ENCODE measurements around the gene ITGB8. TPM values are rescaled to one million over a fixed set of nuclear protein-coding genes. Genes with fewer than 3 reads are reported as not detected.

Gene ITGB8
- total and polyA plus RNA-seq, 9 donors = 4.4 to 11.8 (median 5.4) TPM

- no CpG with 5 or more reads among the region's 1 CpG for WGBS (ENCODE audit: insufficient coverage)
- Histone ChIP-seq H3K36me3 (ENCODE audit: control insufficient read depth, insufficient read depth, low read length) (peaks cover 2% of the 10 kb centered on the region), H3K4me1 (ENCODE audit: control insufficient read depth, insufficient read depth, low read length) (peaks cover 3% of the 10 kb centered on the region), H3K4me3 (ENCODE audit: low read length) (no peak overlapping the region), H3K27ac (ENCODE audit: low read length) (peak overlapping the region; percentile 0), H3K27me3 (ENCODE audit: control insufficient read depth, insufficient read depth, low read length) (no peaks in the 10 kb centered on the region), H3K9me3 (replicated peaks; ENCODE audit: control insufficient read depth, low read depth, low read length) (no peaks in the 10 kb centered on the region)
- no peak for DNase-seq
These were observed 20.4 kb downstream of the ITGB8 start for GRCh38 chr7:20350996-20351692.

GRCh38 chr7:20351901-20352300, 21.2 kb downstream of the ITGB8 start:
- Histone ChIP-seq H3K27ac (ENCODE audit: low read length) (peak overlapping the region; percentile 48), H3K36me3 (ENCODE audit: control insufficient read depth, insufficient read depth, low read length) (peaks cover under 1% of the 10 kb centered on the region), H3K9me3 (replicated peaks; ENCODE audit: control insufficient read depth, low read depth, low read length) (no peaks in the 10 kb centered on the region), H3K27me3 (ENCODE audit: control insufficient read depth, insufficient read depth, low read length) (no peaks in the 10 kb centered on the region), H3K4me1 (ENCODE audit: control insufficient read depth, insufficient read depth, low read length) (peaks cover 3% of the 10 kb centered on the region), H3K4me3 (ENCODE audit: low read length) (no peak overlapping the region)
- WGBS (ENCODE audit: insufficient coverage) = no CpG with 5 or more reads among the region's 1 CpG
- peak; percentile 83 for DNase-seq

GRCh38 chr7:20352573-20353306, 22.0 kb downstream of the ITGB8 start:
- Histone ChIP-seq H3K27me3 (ENCODE audit: control insufficient read depth, insufficient read depth, low read length) (no peaks in the 10 kb centered on the region), H3K36me3 (ENCODE audit: control insufficient read depth, insufficient read depth, low read length) (no peaks in the 10 kb centered on the region), H3K9me3 (replicated peaks; ENCODE audit: control insufficient read depth, low read depth, low read length) (no peaks in the 10 kb centered on the region), H3K4me3 (ENCODE audit: low read length) (no peak overlapping the region), H3K4me1 (ENCODE audit: control insufficient read depth, insufficient read depth, low read length) (peaks cover 3% of the 10 kb centered on the region), H3K27ac (ENCODE audit: low read length) (no peak overlapping the region)
- WGBS (ENCODE audit: insufficient coverage) = no CpG with 5 or more reads among the region's 4 CpGs
- DNase-seq = no peak

- Histone ChIP-seq H3K27me3 (ENCODE audit: control insufficient read depth, insufficient read depth, low read length) (no peaks in the 10 kb centered on the region), H3K36me3 (ENCODE audit: control insufficient read depth, insufficient read depth, low read length) (no peaks in the 10 kb centered on the region), H3K27ac (ENCODE audit: low read length) (peak overlapping the region; percentile 37), H3K4me1 (ENCODE audit: control insufficient read depth, insufficient read depth, low read length) (peaks cover 3% of the 10 kb centered on the region), H3K4me3 (ENCODE audit: low read length) (no peak overlapping the region), H3K9me3 (replicated peaks; ENCODE audit: control insufficient read depth, low read depth, low read length) (no peaks in the 10 kb centered on the region)
- no peak for DNase-seq
- 75% methylated on average over 4 of the region's 9 CpGs for WGBS (ENCODE audit: insufficient coverage)
These were observed 24.2 kb downstream of the ITGB8 start for GRCh38 chr7:20354610-20355528.

GRCh38 chr7:20358106-20358505, 27.4 kb downstream of the ITGB8 start:
- Histone ChIP-seq H3K27me3 (ENCODE audit: control insufficient read depth, insufficient read depth, low read length) (no peaks in the 10 kb centered on the region), H3K9me3 (replicated peaks; ENCODE audit: control insufficient read depth, low read depth, low read length) (no peaks in the 10 kb centered on the region)
- 80% methylated on average over 1 of the region's 3 CpGs for WGBS (ENCODE audit: insufficient coverage)

GRCh38 chr7:20358762-20359282, 28.1 kb downstream of the ITGB8 start:
- H3K4me1 ChIP-seq (ENCODE audit: control insufficient read depth, insufficient read depth, low read length) = peaks cover 3% of the 10 kb centered on the region
- H3K27me3 ChIP-seq (ENCODE audit: control insufficient read depth, insufficient read depth, low read length) = no peaks in the 10 kb centered on the region
- no peak for DNase-seq
- no peaks in the 10 kb centered on the region for H3K9me3 ChIP-seq (replicated peaks; ENCODE audit: control insufficient read depth, low read depth, low read length)
- H3K4me3 ChIP-seq (ENCODE audit: low read length) = no peak overlapping the region
- H3K36me3 ChIP-seq (ENCODE audit: control insufficient read depth, insufficient read depth, low read length) = no peaks in the 10 kb centered on the region
- H3K27ac ChIP-seq (ENCODE audit: low read length) = no peak overlapping the region
- WGBS (ENCODE audit: insufficient coverage) = no CpG with 5 or more reads among the region's 3 CpGs

More at GRCh38 chr7:20358106-20358505, 27.4 kb downstream of the ITGB8 start:
- H3K36me3 ChIP-seq (ENCODE audit: control insufficient read depth, insufficient read depth, low read length) = no peaks in the 10 kb centered on the region
- H3K4me1 ChIP-seq (ENCODE audit: control insufficient read depth, insufficient read depth, low read length) = peaks cover 3% of the 10 kb centered on the region
- no peak overlapping the region for H3K4me3 ChIP-seq (ENCODE audit: low read length)
- no peak for DNase-seq
- H3K27ac ChIP-seq (ENCODE audit: low read length) = no peak overlapping the region

GRCh38 chr7:20359341-20359963, 28.8 kb downstream of the ITGB8 start:
- peak; percentile 20 for DNase-seq
- 43% methylated on average over 1 of the region's 1 CpG for whole genome bisulfite sequencing (ENCODE audit: insufficient coverage)
- Histone ChIP-seq H3K36me3 (ENCODE audit: control insufficient read depth, insufficient read depth, low read length) (no peaks in the 10 kb centered on the region), H3K4me3 (ENCODE audit: low read length) (no peak overlapping the region), H3K9me3 (replicated peaks; ENCODE audit: control insufficient read depth, low read depth, low read length) (no peaks in the 10 kb centered on the region), H3K27ac (ENCODE audit: low read length) (no peak overlapping the region), H3K27me3 (ENCODE audit: control insufficient read depth, insufficient read depth, low read length) (no peaks in the 10 kb centered on the region), H3K4me1 (ENCODE audit: control insufficient read depth, insufficient read depth, low read length) (peaks cover 4% of the 10 kb centered on the region)

- Histone ChIP-seq H3K27me3 (ENCODE audit: control insufficient read depth, insufficient read depth, low read length) (no peaks in the 10 kb centered on the region), H3K4me3 (ENCODE audit: low read length) (no peak overlapping the region), H3K27ac (ENCODE audit: low read length) (no peak overlapping the region), H3K36me3 (ENCODE audit: control insufficient read depth, insufficient read depth, low read length) (no peaks in the 10 kb centered on the region), H3K9me3 (replicated peaks; ENCODE audit: control insufficient read depth, low read depth, low read length) (no peaks in the 10 kb centered on the region), H3K4me1 (ENCODE audit: control insufficient read depth, insufficient read depth, low read length) (peaks cover 2% of the 10 kb centered on the region)
- DNase-seq = no peak
- no CpG with 5 or more reads among the region's 2 CpGs for WGBS (ENCODE audit: insufficient coverage)
These were observed 32.0 kb downstream of the ITGB8 start for GRCh38 chr7:20362574-20363253.

GRCh38 chr7:20364571-20365196, 34.0 kb downstream of the ITGB8 start:
- Histone ChIP-seq H3K27me3 (ENCODE audit: control insufficient read depth, insufficient read depth, low read length) (no peaks in the 10 kb centered on the region), H3K4me1 (ENCODE audit: control insufficient read depth, insufficient read depth, low read length) (peaks cover 2% of the 10 kb centered on the region), H3K4me3 (ENCODE audit: low read length) (no peak overlapping the region), H3K36me3 (ENCODE audit: control insufficient read depth, insufficient read depth, low read length) (peaks cover 3% of the 10 kb centered on the region), H3K9me3 (replicated peaks; ENCODE audit: control insufficient read depth, low read depth, low read length) (no peaks in the 10 kb centered on the region), H3K27ac (ENCODE audit: low read length) (peak overlapping the region; percentile 3)
- DNase-seq = peak; percentile 61
- WGBS (ENCODE audit: insufficient coverage) = 58% methylated on average over 3 of the region's 4 CpGs
